Nephron (organoid): Measurements from ENCODE around the gene PSMA5.
"Not testable (repeated sequence)": the region's sequence is repeated elsewhere in the genome, so short reads cannot be mapped to it uniquely, and the experiment has no call there.

Source experiments
- H3K27ac Mint-ChIP-seq, 3 experiments: 2 replicates each; pipeline ENCODE4 v1.8.0; 2020; ENCODE audit warnings: mixed read lengths in 3 of 3, mild to moderate bottlenecking in 2 of 3, moderate library complexity in 1 of 3
- H3K27me3 Mint-ChIP-seq: 2 replicates; pipeline ENCODE4 v1.8.0; 2021; ENCODE audit warnings: low read depth, mild to moderate bottlenecking, moderate library complexity, mixed read lengths
- H3K36me3 Mint-ChIP-seq: 2 replicates; pipeline ENCODE4 v1.8.0; 2020; ENCODE audit warnings: low read depth, mixed read lengths
- H3K4me1 Mint-ChIP-seq: 2 replicates; pipeline ENCODE4 v1.8.0; 2020; ENCODE audit warnings: mixed read lengths
- H3K4me3 Mint-ChIP-seq, 3 experiments: 2 replicates each; pipeline ENCODE4 v1.8.0; 2020; ENCODE audit warnings: mild to moderate bottlenecking in 3 of 3, mixed read lengths in 3 of 3, moderate library complexity in 2 of 3
- H3K9me3 Mint-ChIP-seq: 2 replicates; pipeline ENCODE4 v1.8.0; 2020; ENCODE audit warnings: mixed read lengths
- CTCF ChIP-seq, 3 experiments: fragments of 200-600 bp; sonication (generic); IDR thresholded peaks; one replicate each; pipeline ENCODE4 v1.5.0; 2021; ENCODE audit warnings: antibody characterized with exemption in 3 of 3; ENCODE audit not compliant: unreplicated experiment in 3 of 3

The PSMA5 gene

GRCh38 chr1:109457819-109458218 lies 31.6 kb upstream of the PSMA5 start:
- no peak for TF ChIP-seq CTCF (IDR thresholded peaks at IDR 0.05; ENCODE audit: unreplicated experiment in 3 of 3)
- Mint-ChIP-seq H3K36me3 (no peaks in the 10 kb centered on the region), H3K9me3 (peaks cover 26% of the 10 kb centered on the region), H3K4me3 (no peak overlapping the region), H3K4me1 (no peaks in the 10 kb centered on the region), H3K27me3 (peaks cover 54% of the 10 kb centered on the region), H3K27ac (no peak overlapping the region)

- Mint-ChIP-seq H3K36me3 (no peaks in the 10 kb centered on the region), H3K9me3 (peaks cover 31% of the 10 kb centered on the region), H3K27ac (no peak overlapping the region), H3K27me3 (peaks cover 40% of the 10 kb centered on the region), H3K4me1 (no peaks in the 10 kb centered on the region), H3K4me3 (no peak overlapping the region)
- TF ChIP-seq CTCF (IDR thresholded peaks at IDR 0.05; ENCODE audit: unreplicated experiment in 3 of 3) = no peak
Observed at GRCh38 chr1:109454497-109455133, 28.4 kb upstream of the PSMA5 start.

GRCh38 chr1:109447524-109447923 lies 21.3 kb upstream of the PSMA5 start:
- H3K4me1 Mint-ChIP-seq = no peaks in the 10 kb centered on the region
- peaks cover 44% of the 10 kb centered on the region for H3K27me3 Mint-ChIP-seq
- H3K36me3 Mint-ChIP-seq = no peaks in the 10 kb centered on the region
- no peak overlapping the region for H3K27ac Mint-ChIP-seq
- no peak for TF ChIP-seq CTCF (IDR thresholded peaks at IDR 0.05; ENCODE audit: unreplicated experiment in 3 of 3)
- no peak overlapping the region for H3K4me3 Mint-ChIP-seq
- peaks cover 7% of the 10 kb centered on the region for H3K9me3 Mint-ChIP-seq

- not testable (repeated sequence) for H3K9me3 Mint-ChIP-seq, H3K36me3 Mint-ChIP-seq, H3K4me3 Mint-ChIP-seq, H3K27ac Mint-ChIP-seq, H3K4me1 Mint-ChIP-seq
- peaks cover 43% of the 10 kb centered on the region for H3K27me3 Mint-ChIP-seq
Observed at GRCh38 chr1:109445949-109446695, 19.9 kb upstream of the PSMA5 start.

- Mint-ChIP-seq H3K9me3 (no peaks in the 10 kb centered on the region), H3K4me1 (no peaks in the 10 kb centered on the region), H3K4me3 (no peak overlapping the region), H3K36me3 (no peaks in the 10 kb centered on the region), H3K27me3 (peaks cover 25% of the 10 kb centered on the region), H3K27ac (no peak overlapping the region)
- TF ChIP-seq CTCF (IDR thresholded peaks at IDR 0.05; ENCODE audit: unreplicated experiment in 3 of 3) = no peak
Observed at GRCh38 chr1:109444346-109444745, 18.1 kb upstream of the PSMA5 start.

- Mint-ChIP-seq H3K4me3 (no peak overlapping the region), H3K9me3 (no peaks in the 10 kb centered on the region), H3K36me3 (no peaks in the 10 kb centered on the region), H3K27ac (no peak overlapping the region), H3K4me1 (no peaks in the 10 kb centered on the region), H3K27me3 (peaks cover 22% of the 10 kb centered on the region)
- no peak for TF ChIP-seq CTCF (IDR thresholded peaks at IDR 0.05; ENCODE audit: unreplicated experiment in 3 of 3)
Observed at GRCh38 chr1:109443476-109443875, 17.2 kb upstream of the PSMA5 start.
